Epithelial cell of esophagus (primary cell): Measurements from ENCODE around the gene PCSK7.

Experiments
- DNase-seq: peaks from one replicate; pipeline ENCODE4 v3.0.0; 2010; ENCODE audit warnings: low read depth
- H3K4me3 ChIP-seq: 2 replicates; pipeline ENCODE4 v1.5.1; 2011; ENCODE audit warnings: mild to moderate bottlenecking, low read length, control low read depth
- TF ChIP-seq, protein P1 (sequence below): IDR thresholded peaks from 2 replicates; pipeline ENCODE4 v1.5.1; 2011; ENCODE audit warnings: low read depth, mild to moderate bottlenecking, low read length, control low read depth, inconsistent platforms; ENCODE audit not compliant: insufficient read depth; ENCODE audit errors: missing control alignments

PCSK7 gene

GRCh38 chr11:117225553-117226170 lies 6.2 kb downstream of the PCSK7 start:
- no peak for DNase-seq
- TF ChIP-seq, protein P1, sequence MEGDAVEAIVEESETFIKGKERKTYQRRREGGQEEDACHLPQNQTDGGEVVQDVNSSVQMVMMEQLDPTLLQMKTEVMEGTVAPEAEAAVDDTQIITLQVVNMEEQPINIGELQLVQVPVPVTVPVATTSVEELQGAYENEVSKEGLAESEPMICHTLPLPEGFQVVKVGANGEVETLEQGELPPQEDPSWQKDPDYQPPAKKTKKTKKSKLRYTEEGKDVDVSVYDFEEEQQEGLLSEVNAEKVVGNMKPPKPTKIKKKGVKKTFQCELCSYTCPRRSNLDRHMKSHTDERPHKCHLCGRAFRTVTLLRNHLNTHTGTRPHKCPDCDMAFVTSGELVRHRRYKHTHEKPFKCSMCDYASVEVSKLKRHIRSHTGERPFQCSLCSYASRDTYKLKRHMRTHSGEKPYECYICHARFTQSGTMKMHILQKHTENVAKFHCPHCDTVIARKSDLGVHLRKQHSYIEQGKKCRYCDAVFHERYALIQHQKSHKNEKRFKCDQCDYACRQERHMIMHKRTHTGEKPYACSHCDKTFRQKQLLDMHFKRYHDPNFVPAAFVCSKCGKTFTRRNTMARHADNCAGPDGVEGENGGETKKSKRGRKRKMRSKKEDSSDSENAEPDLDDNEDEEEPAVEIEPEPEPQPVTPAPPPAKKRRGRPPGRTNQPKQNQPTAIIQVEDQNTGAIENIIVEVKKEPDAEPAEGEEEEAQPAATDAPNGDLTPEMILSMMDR, result no peak
- H3K4me3 ChIP-seq, result no peak overlapping the region

DNA sequence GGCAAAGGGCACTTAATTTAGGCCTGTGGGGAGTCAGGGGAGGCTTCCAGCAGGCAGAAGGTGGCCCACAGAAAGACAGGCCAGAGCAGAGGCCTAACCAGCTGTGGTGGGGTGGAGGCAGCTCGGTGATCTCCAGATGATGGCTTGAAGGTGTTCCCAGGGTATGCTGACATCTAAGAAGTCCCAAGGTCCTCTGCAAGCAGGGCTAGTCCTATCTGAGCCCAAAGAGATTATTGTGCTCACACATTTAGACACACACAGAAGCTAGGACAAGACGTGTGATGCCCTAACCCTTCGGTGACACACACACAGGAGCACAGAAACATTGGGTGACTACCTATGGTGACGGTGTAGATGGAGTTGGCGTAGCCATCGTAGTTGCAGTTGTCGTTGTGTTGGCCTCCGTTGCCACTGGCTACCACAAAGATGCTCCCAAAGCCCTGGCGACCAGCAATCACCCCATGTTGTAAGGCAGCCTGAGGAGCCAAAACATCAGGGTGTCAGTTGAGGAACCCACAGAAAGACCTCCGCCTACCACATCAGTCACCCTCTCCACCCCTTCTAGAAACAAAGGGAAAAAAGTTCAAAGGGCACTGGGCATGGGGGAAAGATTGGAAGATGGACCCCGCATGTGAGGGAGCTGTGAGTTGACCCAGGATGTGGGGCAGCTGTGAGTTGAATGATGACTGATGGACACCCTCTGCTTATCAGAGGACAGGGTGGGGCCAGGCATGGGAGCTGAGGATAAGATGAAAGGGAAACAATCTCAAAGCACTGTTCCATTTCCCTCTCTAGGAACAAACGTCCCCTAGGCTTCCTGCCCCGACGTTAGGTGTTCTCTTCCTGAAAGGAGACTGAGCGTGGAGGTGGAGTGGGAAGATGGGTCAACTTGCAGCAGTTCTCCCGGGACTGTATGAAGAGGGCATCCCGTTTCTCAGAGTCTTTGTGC lies 7.9 kb downstream of the PCSK7 start:
- DNase-seq, result no peak
- H3K4me3 ChIP-seq, result no peak overlapping the region
- TF ChIP-seq, protein P1, result no peak

DNA sequence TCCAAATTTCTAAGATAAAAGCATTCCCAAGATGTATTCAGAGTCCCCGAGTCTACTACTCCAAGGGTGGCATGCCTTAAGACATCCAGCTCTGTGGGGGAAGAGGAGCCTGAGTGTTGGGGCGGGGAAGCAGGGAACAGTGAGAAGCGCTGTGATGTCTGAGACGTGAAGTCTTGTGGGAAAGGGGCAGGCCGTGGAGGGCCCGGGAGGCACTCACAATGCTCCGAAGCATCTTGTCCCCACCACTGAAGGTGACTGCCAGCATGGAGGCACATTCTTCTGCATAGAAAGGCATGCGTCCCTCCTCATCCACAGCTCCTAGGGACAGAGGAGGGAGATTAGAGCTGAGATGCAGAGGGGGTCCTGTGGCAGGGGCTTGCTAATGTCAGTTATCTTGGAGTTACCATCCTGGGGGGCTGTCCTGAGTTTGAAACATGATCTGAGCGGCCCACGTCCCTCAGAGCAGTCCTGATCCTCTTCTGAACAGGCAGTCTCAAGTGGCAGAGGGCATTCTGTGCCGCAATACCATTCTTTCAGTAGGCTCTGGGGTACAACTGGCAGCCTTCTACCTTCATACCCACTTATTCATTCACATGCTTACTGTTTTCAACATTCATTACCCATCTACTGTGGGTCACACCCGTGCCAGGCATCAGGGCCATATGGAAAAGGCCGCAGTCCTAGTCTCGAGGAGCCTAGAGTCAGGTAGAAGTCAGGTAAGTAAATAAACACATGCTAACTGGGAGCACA lies 8.7 kb downstream of the PCSK7 start:
- TF ChIP-seq, protein P1, result no peak
- no peak for DNase-seq

DNA sequence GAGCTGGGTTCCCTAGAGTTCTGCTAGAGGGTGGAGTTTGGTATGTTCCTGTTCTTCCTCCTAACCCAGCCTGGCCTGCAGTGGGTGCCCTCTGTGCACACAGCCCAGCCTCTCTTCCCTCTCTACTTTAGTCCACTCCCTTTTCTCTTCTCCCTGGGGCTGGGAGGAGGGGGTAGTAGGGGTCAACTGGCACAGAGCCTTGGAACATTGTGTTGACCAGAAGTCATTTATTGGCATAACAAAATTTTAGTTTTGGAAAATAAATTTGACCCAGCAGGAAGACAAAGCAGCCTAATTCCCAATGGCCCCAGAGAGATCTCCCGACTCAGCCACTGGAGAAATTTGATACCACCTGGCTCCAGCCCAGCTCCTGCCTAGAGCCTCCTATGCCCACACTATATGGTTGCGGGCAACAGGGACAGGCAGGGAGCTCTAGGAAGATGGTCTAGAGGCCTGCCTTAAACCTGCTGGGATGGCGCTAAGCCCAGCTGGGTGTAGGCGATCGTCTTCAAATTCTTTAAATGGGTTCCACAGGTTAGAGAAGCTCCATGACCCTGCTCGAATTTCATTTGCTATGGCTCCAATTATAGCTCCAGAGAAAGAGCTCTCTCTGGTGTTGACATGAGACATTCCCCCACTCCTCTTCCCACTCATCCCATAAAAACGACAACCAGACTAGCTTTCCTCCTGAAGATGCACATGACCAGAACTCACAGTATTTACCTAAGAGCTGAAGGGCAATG lies 9.9 kb downstream of the PCSK7 start:
- H3K4me3 ChIP-seq, result no peak overlapping the region
- peak; percentile 41 for DNase-seq
- TF ChIP-seq, protein P1, result no peak

More for the DNA sequence above, 8.7 kb downstream of the PCSK7 start:
- no peak overlapping the region for H3K4me3 ChIP-seq

- no peak overlapping the region for H3K4me3 ChIP-seq
- TF ChIP-seq, protein P1, result no peak
- DNase-seq, result no peak
These were observed 10.7 kb downstream of the PCSK7 start for GRCh38 chr11:117220999-117221774.

- no peak overlapping the region for H3K4me3 ChIP-seq
- no peak for DNase-seq
- TF ChIP-seq, protein P1, result no peak
These were observed 11.3 kb downstream of the PCSK7 start for GRCh38 chr11:117220568-117220967.
